EL (cell line): ENCODE measurements around the gene GSK3A.

Experiments
- DNase-seq: peaks from one replicate; pipeline ENCODE4 v3.0.0-alpha.2; 2016

GSK3A gene

DNA sequence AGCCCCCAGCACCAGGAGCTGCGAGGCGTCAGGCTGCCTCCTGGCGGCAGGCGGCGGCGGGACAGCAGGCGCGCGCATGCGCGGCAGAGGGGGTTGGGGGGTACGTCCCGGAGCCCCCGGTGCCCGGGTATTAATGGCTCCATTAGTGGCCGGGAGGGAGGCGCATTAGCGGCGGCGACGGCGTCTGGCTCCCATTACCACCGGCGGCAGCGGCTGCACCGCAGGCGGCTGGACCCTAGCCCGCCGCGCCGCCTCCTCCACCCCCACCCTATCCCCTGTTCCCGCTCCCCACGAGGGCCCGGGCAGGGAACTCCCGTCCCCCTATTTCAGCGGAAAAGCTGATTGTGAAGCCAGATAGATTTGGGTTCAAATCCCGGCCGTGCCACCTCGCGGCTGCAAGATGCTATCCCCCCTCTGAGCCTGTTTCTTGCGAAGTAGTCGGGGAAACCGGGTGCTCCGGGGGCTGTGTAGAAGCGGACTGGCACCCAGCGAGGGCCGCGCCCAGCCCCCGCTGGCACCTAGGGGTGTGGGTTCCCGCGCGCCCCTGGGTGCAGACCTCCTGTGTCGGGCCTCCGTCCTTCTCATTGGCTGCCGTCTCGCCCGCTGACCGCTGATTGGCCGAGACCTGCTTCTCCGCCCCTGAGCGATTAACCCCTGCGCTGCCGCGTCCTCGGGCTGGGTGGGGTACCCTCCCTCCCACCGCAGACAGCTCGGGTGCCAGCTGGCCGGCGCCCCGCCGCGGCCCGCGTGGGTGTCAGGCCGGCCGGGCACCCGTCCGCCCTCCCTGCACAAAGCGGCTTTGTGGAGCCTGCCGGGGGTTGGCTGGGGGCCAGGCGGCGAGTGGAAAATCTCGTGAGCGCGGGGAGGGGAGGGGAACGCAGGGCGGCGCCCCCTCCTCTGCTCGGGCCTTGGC, 37.8 kb upstream of the GSK3A start:
- DNase-seq, result peak; percentile 93

DNA sequence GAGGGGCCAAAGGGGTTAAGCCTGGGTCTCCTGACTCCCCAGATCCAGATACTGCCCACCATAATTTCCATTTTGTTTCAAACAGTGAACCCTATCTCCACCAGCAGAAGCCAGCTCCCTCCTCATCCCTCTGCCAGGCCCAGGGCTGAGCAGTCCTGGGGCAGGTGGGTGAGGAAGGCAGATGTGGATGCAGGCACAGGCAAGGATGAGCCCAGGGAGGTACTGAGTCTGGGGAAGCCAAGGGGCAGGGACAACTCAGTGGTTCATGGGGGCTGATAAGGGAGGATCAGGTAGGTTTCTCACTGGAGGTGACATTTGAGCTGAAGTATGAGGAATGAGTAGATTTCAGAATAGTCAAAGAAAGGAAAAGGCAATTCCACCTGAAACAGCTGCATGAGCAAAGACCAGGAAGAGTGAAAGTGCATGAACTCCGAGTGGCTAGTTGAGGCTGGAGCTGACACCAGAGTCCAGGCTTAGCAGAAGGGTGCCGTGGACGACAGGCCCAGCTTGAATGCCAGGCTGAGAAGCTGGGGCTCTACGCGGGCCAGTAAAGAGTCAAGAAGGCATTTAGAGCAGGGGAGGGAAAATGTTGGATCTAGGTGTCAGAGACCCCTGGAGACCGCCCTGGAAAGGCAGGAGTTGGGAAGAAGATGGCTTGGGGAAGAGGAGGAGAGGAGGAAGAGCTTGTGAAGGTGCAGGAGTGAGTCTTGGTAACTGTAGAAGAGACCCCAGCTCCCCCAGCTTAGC, 36.9 kb upstream of the GSK3A start:
- DNase-seq, result no peak

DNA sequence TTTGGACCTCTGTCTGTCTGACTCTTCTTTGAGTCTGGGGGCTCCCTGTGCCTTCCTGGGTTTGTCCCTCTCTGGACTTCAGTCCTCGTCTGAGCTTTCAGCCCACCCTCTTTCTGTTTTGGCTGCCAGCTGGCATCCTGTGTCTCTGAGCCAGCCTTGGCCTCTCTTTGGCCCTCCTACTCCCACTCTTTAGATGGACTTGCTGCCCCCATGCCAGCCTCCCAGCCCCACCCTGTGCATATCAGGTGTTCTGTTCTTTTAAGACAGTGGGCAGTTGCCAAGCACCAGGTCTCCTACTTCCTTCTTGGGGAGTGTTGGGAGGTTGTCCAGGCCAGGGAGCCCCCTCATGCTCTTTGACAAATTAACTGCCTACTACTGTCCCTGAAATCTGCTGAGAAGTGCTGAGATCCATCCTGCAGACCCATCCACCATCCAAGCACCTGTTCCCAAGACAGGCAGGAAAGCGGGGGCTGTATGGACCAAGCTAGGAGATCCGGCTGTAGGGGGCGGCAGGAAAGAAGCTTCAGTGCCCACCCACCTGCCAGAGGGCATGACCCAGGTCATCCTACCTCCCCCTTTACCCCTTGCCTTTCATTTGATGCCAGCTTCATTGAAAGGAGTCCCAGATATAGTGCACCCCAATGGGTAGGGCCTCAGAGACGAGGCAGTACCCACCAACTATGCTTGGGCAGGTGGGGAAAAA, 36.2 kb upstream of the GSK3A start:
- no peak for DNase-seq

DNA sequence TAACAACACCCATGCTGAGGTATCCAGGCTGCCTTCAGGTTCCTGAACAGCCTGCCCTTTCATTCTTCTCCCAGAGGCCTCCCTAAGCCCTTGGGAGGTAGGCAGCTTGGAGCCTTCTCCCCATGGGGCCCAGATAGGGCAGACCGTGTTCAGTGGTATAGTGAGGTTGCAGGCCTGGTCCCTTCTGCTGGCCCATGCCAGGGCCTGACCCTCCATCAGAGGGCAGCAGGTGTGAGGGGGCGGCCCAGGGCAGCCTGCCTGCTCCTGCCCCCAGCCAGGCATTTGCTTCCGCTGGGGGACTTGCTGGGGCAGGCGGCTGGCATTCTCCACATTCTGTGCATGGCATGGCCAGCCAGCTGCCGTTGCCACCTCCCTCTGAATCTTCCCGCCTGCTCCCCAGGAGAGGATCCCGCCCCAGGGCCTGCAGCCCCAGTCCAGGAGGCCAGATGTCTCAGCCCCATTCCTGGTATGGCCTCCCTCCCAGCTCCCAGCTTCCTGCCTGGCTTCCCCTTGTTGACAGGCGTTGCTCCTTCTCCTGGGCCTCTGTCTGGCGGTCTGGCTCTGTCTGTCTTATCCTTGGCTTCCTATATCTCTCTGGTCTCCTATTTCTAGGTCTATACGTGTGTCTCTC, 35.5 kb upstream of the GSK3A start:
- peak; percentile 85 for DNase-seq

DNA sequence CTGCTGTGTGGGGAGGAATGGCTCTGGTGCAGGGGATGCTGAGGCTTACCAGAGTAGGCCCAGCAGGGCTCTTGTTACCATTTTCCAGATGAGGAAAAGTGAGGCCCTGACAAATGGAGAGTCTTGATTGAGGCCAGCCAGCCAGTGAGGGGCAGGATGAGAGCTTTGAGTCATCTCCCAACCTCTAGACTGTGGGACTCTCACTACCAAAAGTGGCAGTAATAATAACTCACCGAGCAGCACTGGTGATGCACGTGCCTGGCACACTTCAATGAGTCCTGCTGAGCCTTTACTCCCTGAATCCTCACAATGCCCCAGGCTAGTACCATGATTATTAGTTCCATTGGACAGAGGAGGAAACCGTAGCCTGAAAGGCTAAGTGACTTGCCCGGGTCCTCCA, 34.4 kb upstream of the GSK3A start:
- peak; percentile 65 for DNase-seq

DNA sequence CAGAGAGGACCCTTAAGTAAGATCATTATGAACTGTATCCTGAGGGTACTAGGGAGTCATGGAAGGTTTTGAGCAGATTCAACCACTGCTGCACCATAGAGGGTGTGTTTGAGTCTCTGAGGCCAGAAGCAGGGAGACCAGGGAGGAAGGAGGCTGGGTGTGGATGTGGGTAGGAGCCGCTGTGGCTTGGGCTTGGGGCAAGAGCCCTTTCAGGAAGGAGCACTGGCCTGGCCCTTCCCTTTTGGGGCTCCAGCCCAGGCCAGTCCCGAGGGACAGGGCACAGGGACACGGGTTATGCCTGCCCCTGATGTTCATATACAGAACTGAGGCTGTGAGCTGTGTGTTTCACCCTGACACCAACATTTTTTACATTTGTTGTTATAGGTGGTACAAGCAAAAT, 33.9 kb upstream of the GSK3A start:
- no peak for DNase-seq

DNA sequence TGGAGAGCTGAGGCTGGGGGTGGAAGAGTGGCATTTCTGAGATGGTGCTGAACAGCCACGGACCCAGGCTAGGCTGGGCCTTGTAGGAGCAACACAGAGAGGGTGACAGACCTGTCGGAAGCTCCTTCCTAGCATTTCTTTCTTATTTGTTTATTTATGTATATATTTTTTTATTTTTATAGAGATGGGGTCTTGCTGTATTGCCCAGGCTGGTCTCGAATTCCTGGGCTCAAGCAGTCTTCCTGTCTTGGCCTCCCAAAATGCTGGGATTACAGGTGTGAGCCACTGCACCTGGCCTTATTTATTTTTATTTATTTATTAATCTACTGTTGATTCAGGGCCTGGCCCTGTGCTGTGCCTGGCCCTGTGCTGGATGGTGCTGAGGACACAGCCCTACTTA, 33.1 kb upstream of the GSK3A start:
- DNase-seq, result no peak

DNA sequence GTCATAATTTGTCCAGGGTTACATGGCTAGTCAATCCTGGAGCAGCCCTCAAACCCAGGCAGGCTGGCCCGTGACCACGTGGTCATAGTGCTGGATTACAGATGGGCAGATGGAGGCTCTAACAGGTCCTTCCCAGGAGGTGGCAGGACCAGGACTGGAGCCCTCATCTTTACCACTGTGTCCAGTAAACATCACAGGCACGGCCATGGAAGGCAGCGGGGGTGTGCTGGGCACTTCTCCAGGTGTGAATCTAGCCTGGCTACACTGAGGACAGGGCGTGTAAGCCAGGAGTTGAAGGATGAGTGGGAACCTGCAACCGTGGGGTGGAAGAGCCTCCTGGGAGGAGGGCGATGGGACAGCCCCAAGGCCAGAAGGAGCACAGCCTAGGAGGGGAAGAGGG, 32.7 kb upstream of the GSK3A start:
- no peak for DNase-seq

DNA sequence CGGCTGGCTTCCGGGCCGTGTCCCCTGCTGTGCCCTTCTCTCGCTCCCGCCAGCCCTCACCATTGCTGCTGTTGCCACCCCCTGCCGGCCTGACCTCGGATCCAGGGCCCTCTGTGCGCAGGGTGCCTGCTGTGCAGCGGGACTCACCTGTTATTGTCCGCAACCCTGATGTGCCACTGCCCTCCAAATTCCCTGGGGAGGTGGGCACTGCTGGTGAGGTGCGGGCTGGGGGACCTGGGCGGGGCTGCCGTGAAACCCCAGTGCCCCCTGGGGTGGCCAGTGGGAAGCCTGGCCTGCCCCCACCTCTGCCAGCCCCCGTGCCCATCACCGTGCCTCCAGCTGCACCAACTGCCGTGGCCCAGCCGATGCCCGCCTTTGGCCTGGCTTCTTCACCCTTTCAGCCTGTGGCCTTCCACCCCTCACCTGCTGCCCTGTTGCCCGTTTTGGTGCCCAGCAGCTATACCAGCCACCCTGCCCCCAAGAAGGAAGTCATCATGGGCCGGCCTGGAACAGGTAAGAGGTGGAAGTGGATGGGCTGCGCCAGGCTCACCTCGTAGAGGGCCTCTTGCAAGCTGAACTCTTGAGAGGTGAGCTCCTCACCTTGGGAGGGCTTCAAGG, 31.8 kb upstream of the GSK3A start:
- DNase-seq, result no peak

DNA sequence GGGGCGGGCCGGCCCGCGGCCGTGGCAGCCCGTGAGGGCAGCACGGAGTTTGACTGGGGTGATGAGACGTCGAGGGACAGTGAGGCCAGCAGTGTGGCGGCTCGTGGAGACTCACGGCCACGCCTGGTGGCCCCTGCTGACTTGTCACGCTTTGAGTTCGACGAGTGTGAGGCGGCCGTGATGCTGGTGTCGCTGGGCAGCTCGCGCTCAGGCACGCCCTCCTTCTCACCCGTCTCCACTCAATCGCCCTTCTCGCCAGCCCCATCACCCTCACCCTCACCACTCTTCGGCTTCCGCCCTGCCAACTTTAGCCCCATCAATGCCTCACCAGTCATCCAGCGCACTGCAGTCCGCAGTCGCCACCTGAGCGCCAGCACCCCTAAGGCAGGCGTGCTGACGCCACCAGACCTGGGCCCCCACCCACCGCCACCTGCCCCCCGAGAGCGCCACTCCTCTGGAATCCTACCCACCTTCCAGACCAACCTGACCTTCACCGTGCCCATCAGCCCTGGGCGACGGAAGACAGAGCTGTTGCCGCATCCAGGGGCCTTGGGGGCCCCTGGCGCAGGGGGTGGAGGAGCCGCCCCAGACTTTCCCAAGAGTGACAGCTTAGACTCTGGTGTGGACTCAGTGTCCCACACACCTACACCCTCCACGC, 31.1 kb upstream of the GSK3A start:
- no peak for DNase-seq

DNA sequence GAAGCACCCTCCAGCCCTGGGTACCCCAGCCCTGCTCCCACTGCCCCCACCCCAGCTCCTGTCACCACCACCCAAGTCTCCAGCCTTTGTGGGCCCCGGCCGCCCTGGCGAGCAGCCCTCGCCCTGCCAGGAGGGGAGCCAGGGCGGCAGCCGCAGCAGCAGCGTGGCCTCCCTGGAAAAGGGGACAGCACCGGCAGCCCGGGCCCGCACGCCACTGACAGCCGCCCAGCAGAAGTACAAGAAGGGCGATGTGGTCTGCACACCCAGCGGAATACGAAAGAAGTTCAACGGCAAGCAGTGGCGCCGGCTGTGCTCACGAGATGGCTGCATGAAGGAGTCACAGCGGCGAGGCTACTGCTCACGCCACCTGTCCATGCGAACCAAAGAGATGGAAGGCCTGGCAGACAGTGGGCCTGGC, 30.6 kb upstream of the GSK3A start:
- no peak for DNase-seq

DNA sequence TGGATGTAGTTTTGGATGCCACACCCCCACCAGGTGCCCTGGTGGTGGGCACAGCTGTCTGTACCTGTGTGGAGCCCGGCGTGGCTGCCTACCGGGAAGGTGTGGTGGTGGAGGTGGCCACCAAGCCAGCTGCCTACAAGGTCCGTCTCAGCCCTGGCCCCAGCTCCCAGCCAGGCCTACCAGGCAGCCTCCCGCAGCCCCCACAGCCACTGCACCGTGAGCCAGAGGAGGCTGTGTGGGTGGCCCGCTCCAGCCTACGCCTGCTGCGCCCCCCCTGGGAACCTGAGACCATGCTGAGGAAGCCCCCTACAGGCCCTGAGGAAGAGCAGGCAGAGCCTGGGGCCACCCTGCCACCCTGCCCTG, 30.1 kb upstream of the GSK3A start:
- DNase-seq, result no peak

DNA sequence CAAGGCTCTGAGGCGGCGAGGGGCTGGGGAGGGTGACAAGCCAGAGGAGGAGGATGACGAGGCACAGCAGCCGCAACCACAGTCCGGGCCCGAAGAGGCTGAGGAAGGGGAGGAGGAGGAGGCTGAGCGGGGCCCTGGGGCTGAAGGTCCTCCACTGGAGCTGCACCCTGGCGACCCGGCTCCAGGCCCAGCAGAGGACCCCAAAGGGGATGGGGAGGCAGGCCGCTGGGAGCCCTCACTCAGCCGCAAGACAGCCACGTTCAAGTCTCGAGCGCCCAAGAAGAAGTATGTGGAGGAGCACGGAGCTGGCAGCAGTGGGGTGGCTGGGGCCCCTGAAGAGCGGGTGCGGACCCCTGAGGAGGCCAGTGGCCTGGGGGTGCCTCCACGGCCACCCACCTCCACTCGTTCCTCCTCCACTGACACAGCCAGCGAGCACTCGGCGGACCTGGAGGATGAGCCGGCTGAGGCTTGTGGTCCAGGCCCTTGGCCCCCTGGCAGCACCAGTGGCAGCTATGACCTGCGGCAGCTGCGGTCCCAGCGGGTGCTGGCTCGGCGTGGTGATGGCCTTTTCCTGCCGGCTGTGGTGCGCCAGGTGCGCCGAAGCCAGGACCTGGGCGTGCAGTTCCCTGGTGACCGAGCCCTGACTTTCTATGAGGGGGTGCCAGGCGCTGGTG, 29.6 kb upstream of the GSK3A start:
- no peak for DNase-seq

DNA sequence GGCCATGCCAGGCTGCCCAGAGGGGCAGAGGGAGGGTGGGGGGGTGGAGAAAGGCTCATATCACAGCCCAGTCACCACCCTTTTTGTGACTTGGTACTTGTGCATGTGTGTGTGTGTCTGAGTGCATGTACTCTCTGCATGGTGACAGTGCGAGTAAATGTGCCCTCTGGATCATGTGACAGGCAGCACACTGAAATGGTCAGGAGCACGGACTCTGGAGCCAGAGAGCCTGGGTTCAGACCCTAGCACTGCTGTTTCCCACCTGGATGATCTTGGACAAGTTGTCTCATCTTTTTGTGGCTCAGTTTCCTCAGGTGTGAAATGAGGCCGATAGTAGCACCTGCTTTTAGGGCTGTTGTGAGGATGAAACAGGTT, 28.6 kb upstream of the GSK3A start:
- DNase-seq, result no peak

DNA sequence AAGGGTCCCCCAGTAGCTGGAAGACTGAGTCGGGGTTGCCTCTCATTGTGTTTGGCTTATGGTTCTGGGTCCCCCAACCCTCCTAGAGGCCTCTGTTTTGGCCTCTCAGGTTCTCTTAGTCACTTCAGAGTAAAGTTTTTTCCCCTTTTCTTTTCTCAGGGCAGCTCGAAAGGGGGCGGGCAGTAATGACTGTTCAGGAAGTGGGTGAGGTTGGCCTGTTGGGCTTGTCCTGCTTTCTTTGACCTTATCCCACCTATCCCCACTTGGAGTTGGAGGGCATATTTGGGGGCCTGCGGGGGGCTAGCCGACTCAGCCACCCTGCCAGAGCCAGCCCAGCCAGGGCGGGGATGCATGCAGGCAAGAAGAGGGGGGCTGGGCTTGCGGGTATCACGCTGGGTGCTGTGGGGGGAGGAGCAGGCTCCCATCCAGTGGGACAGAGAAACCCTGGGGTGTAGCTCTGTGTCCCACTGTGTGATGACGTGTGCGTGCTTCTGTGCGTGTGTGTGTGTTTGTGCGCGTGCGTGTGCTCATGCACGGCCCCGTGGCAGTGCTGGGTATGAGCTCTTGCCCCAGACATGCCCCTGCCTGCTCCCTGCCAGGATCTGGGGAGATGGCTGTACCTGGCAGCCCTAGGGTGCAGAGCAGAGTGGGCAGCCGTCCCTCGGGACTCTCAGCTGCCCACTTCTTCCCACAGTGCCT, 28.1 kb upstream of the GSK3A start:
- DNase-seq, result peak; percentile 77

DNA sequence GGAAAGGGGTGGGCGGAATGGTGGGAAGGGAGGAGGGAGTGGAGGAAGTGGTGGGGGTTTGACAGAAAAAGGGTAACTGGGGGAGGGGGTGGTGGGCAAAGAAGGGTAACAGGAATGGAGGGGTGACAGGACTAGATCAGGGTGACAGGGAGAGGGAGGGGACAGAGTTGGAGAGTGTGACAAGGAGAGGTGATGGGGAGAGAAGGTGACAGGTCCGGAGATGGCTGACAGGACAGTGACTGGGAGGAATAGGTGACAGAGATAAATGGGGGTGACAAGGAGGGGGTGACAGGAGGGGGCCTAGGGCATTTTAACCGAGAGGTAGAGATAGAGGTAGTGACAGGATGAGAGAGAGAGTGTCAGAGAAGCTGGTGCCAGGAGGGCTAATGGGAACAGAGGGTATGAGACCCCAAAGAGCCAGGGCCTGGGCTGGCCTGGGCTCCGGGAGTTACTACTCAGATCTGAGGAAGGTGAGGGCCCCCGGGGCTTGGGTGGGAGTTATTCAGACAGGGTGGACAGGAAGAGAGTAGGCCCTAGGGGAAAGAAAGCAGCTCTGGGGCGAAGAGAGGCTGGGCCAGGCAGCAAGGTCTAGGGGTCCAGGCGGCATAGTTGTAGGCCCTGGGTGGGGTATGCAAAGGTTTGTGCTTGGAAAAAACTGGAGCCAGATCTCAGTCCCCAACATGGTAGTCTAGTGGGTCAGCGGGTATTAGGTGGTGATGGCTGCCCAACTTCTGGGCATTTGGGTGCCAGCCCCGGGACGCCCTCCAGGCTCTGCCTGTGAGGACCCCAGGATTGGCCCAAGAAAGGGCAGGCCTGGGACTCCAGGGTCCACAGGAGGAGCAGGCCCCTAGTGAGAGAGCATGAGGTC, 27.3 kb upstream of the GSK3A start:
- no peak for DNase-seq

DNA sequence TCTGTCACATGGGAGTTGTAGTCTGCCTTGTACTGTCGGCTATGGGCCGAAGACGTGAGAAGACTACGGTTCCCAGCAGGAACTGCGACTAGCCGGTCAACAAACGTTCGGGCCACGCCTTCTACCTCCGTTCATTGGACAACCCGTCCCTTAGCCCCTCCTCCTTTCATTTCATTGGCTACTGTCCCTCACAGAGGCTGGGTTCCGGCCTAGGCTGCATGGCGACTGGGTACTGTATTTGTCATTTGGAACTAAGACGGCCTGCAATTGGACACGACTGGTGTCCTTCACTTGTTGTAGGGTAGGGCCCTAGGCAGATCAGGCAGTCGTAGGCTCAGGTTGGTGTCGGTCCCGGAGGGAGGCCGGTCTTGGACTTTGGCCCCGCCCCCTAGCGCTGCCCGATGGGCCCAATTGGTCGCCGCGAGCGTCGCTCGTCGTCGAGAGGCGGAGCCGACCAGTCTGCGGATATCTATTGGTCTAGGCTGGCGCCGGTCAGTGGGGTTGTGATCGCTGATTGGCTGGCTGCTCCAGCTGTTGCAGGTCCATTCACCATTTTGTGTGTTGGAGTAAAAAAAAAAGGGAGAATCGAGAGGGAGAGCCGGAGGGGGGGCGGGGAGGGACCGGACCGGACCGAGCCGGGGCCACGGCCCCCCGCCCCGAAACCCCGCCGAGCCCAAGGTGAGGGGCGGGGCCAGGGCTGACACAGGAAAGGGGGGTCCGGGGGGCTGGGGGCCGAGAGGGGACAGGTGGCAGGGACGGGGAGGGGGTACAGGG, 26.5 kb upstream of the GSK3A start, which contains the start of gene CIC:
TSS of gene CIC (plus strand) at position 549 of the 774 bp plus-strand sequence. CDS start 2,532 bp downstream, outside the sequence.
- peak; percentile 100 for DNase-seq

DNA sequence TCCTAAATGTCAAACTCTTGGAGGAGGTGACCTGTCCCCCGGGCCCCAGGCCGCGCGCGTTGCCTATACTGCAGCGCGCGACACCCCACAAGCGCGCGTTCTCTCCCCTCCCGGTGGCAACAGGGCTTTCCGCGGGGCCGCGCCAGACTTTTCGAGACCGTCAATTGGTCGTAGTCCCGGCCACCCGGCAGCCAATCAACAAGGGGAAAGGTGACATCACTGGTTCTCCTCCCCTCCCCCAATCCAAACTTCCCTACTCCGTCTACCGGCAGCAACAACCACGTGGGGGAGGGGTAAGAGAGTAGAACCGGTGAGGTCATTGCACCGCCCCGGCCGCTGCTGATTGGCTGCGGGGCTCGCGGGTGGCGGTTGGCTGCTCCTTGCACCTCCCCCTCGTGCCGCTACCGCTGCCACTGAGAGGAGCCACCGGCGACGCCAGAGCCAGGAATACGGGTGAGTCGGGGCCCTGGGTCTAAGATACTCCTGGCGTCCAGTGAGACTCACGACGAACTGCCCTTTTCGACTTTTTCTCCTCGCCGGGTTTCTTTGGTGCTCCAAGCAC, 25.8 kb upstream of the GSK3A start:
- DNase-seq, result peak; percentile 100
